ENCODE data around the gene FAM163B. TPM values are rescaled to one million over a fixed set of nuclear protein-coding genes. Genes with fewer than 3 reads are reported as not detected.

FAM163B gene
- total RNA-seq, 6 donors from 2014 or later: not detected

- Histone ChIP-seq H3K36me3 (no peaks in the 10 kb centered on the region), H3K9me3 (no peaks in the 10 kb centered on the region), H3K27ac (no peak overlapping the region), H3K4me3 (no peak overlapping the region), H3K4me1 (peaks cover 0 to 9% (median 0%) of the 10 kb centered on the region in 4 donors), H3K27me3 (peaks cover 0 to 21% (median 9%) of the 10 kb centered on the region in 4 donors)
- 74 to 82% methylated on average over 5 of the region's 5 CpGs for WGBS, 2 donors
- no peak for DNase-seq
- ATAC-seq (ENCODE audit: low FRiP score in 2 of 2): no peak
- no peak for TF ChIP-seq CTCF (IDR thresholded peaks at IDR 0.05)
- TF ChIP-seq POLR2AphosphoS5 (IDR thresholded peaks at IDR 0.05): no peak
- TF ChIP-seq POLR2A (IDR thresholded peaks at IDR 0.05): no peak
- TF ChIP-seq EP300 (IDR thresholded peaks at IDR 0.05): no peak
Measured at GRCh38 chr9:133610845-133611244, 1.7 kb upstream of the FAM163B start.

- Histone ChIP-seq H3K4me1 (peaks cover 0 to 9% (median 0%) of the 10 kb centered on the region in 4 donors), H3K9me3 (no peaks in the 10 kb centered on the region), H3K27ac (no peak overlapping the region), H3K4me3 (no peak overlapping the region), H3K27me3 (peaks cover 0 to 21% (median 5%) of the 10 kb centered on the region in 4 donors), H3K36me3 (no peaks in the 10 kb centered on the region)
- TF ChIP-seq CTCF (IDR thresholded peaks at IDR 0.05) (no peak), EP300 (IDR thresholded peaks at IDR 0.05) (no peak), POLR2AphosphoS5 (IDR thresholded peaks at IDR 0.05) (no peak), POLR2A (IDR thresholded peaks at IDR 0.05) (no peak)
- ATAC-seq (ENCODE audit: low FRiP score in 2 of 2) (no peak), DNase-seq (no peak)
- 41% methylated on average over 4 of the region's 41 CpGs; no CpG with 5 or more reads in 1 of the 2 donors for WGBS, 2 donors
Measured at GRCh38 chr9:133608889-133609288, 300 bp downstream of the FAM163B start.

GRCh38 chr9:133608382-133608781, 807 bp downstream of the FAM163B start:
- H3K36me3 ChIP-seq: no peaks in the 10 kb centered on the region
- TF ChIP-seq CTCF (IDR thresholded peaks at IDR 0.05): no peak
- no peak for TF ChIP-seq EP300 (IDR thresholded peaks at IDR 0.05)
- TF ChIP-seq POLR2A (IDR thresholded peaks at IDR 0.05): no peak
- TF ChIP-seq POLR2AphosphoS5 (IDR thresholded peaks at IDR 0.05): no peak
- no peak for ATAC-seq (ENCODE audit: low FRiP score in 2 of 2)
- H3K9me3 ChIP-seq: no peaks in the 10 kb centered on the region
- H3K27me3 ChIP-seq: peaks cover 0 to 21% (median 5%) of the 10 kb centered on the region in 4 donors
- DNase-seq: no peak
- peaks cover 0 to 9% (median 0%) of the 10 kb centered on the region in 4 donors for H3K4me1 ChIP-seq
- 76 to 78% methylated on average over 7 of the region's 7 CpGs for WGBS, 2 donors
- H3K4me3 ChIP-seq: no peak overlapping the region
- H3K27ac ChIP-seq: no peak overlapping the region

- no peak for ATAC-seq (ENCODE audit: low FRiP score in 2 of 2)
- Histone ChIP-seq H3K27ac (no peak overlapping the region), H3K27me3 (peaks cover 0 to 21% (median 5%) of the 10 kb centered on the region in 4 donors), H3K4me3 (no peak overlapping the region), H3K9me3 (no peaks in the 10 kb centered on the region), H3K36me3 (no peaks in the 10 kb centered on the region), H3K4me1 (peaks cover 0 to 9% (median 0%) of the 10 kb centered on the region in 4 donors)
- DNase-seq: no peak
- WGBS, 2 donors: 61 to 82% methylated on average over 3 to 8 of the region's 8 CpGs
- no peak for TF ChIP-seq CTCF (IDR thresholded peaks at IDR 0.05)
- TF ChIP-seq POLR2AphosphoS5 (IDR thresholded peaks at IDR 0.05): no peak
- TF ChIP-seq EP300 (IDR thresholded peaks at IDR 0.05): no peak
- no peak for TF ChIP-seq POLR2A (IDR thresholded peaks at IDR 0.05)
Measured at GRCh38 chr9:133607976-133608375, 1.2 kb downstream of the FAM163B start.

GRCh38 chr9:133607381-133607780, 1.8 kb downstream of the FAM163B start:
- Histone ChIP-seq H3K27me3 (peaks cover 0 to 21% (median 5%) of the 10 kb centered on the region in 4 donors), H3K36me3 (no peaks in the 10 kb centered on the region), H3K9me3 (no peaks in the 10 kb centered on the region), H3K4me3 (no peak overlapping the region), H3K4me1 (peaks cover 0 to 9% (median 0%) of the 10 kb centered on the region in 4 donors), H3K27ac (no peak overlapping the region)
- TF ChIP-seq POLR2A (IDR thresholded peaks at IDR 0.05) (no peak), EP300 (IDR thresholded peaks at IDR 0.05) (no peak), CTCF (IDR thresholded peaks at IDR 0.05) (no peak), POLR2AphosphoS5 (IDR thresholded peaks at IDR 0.05) (no peak)
- WGBS, 2 donors: 47 to 58% methylated on average over 5 to 7 of the region's 7 CpGs
- ATAC-seq (ENCODE audit: low FRiP score in 2 of 2): no peak
- DNase-seq: no peak
